Colonic mucosa (tissue), 4 donors: ENCODE results near the gene RER1. TPM values are rescaled to one million over a fixed set of nuclear protein-coding genes. Genes with fewer than 3 reads are reported as not detected.

ENCODE experiments used
- DNase-seq: peaks from one replicate; pipeline ENCODE4 v3.0.0-alpha.2; 2020
- H3K27ac ChIP-seq: fragments of 200-600 bp; one replicate; pipeline ENCODE4 v1.8.0; 2021
- H3K27me3 ChIP-seq: fragments of 200-600 bp; one replicate; pipeline ENCODE4 v1.8.0; 2021
- H3K36me3 ChIP-seq: fragments of 200-600 bp; one replicate; pipeline ENCODE4 v1.8.0; 2021
- H3K4me1 ChIP-seq: fragments of 200-600 bp; one replicate; pipeline ENCODE4 v1.8.0; 2021; ENCODE audit warnings: mild to moderate bottlenecking
- H3K4me3 ChIP-seq: fragments of 200-600 bp; one replicate; pipeline ENCODE4 v1.8.0; 2021
- H3K9ac ChIP-seq, 2 donors: one replicate each; pipeline ENCODE4 v1.7.0; 2013; ENCODE audit warnings: control low read depth in 2 of 2, low read depth in 2 of 2, low read length in 2 of 2
- H3K9me3 ChIP-seq: fragments of 200-600 bp; one replicate; pipeline ENCODE4 v1.8.0; 2021
- CTCF ChIP-seq: fragments of 200-600 bp; IDR thresholded peaks from one replicate; pipeline ENCODE4 v1.8.0; 2022; ENCODE audit warnings: antibody characterized with exemption, mild to moderate bottlenecking
- intact Hi-C: fragments of 100-400 bp; cut with DNase I; formaldehyde crosslinking; loops from one replicate; pipeline ENCODE4 v1.14.1; 2022
- total RNA-seq, 2 donors: library from RNA; stranded (reverse); fragmentation: NEBNext Ultra II Directional in 1 of 2; extraction: Animal tissue kit (Norgen Biotek cat#: 25700) in 1 of 2; gene quantifications; one replicate each; pipeline ENCODE4 v1.2.1, GENCODE V29; 2021
- donor health status: healthy.
- donor health status: DM: no; HTN: no; CAD: no.
- donor health status: DM: no; HTN: no; CAD: no.

Gene RER1
- total RNA-seq, 2 donors from 2014 or later, result 190 to 216 TPM

GRCh38 chr1:2388004-2388913, 3.4 kb upstream of the RER1 start:
- no peak for DNase-seq
- no peaks in the 10 kb centered on the region for H3K9me3 ChIP-seq
- H3K36me3 ChIP-seq, result no peaks in the 10 kb centered on the region
- no peak overlapping the region for H3K27ac ChIP-seq
- no peak overlapping the region for H3K4me3 ChIP-seq
- H3K9ac ChIP-seq, result no peak overlapping the region
- intact Hi-C loops, result no loop called here
- peaks cover 13% of the 10 kb centered on the region for H3K4me1 ChIP-seq
- H3K27me3 ChIP-seq, result no peaks in the 10 kb centered on the region
- TF ChIP-seq CTCF, result no peak

GRCh38 chr1:2389644-2390043, 2.0 kb upstream of the RER1 start:
- Histone ChIP-seq H3K9me3 (no peaks in the 10 kb centered on the region), H3K27ac (no peak overlapping the region), H3K36me3 (no peaks in the 10 kb centered on the region), H3K4me1 (peaks cover 23% of the 10 kb centered on the region), H3K27me3 (no peaks in the 10 kb centered on the region), H3K9ac (no peak overlapping the region), H3K4me3 (no peak overlapping the region)
- intact Hi-C loops, result no loop called here
- no peak for DNase-seq
- no peak for TF ChIP-seq CTCF

GRCh38 chr1:2391931-2392509, 379 bp downstream of the RER1 start:
- peaks cover 23% of the 10 kb centered on the region for H3K4me1 ChIP-seq
- peak; percentile 40 for DNase-seq
- peak overlapping the region; percentile 54 for H3K27ac ChIP-seq
- intact Hi-C loops, result no loop called here
- peaks cover under 1% of the 10 kb centered on the region for H3K36me3 ChIP-seq
- H3K9me3 ChIP-seq, result no peaks in the 10 kb centered on the region
- no peak for TF ChIP-seq CTCF
- peak overlapping the region; percentile 88 to 94 for H3K9ac ChIP-seq
- H3K27me3 ChIP-seq, result no peaks in the 10 kb centered on the region
- peak overlapping the region; percentile 72 for H3K4me3 ChIP-seq

- no peaks in the 10 kb centered on the region for H3K9me3 ChIP-seq
- TF ChIP-seq CTCF, result no peak
- H3K27me3 ChIP-seq, result no peaks in the 10 kb centered on the region
- intact Hi-C loops, result no loop called here
- H3K4me1 ChIP-seq, result peaks cover 23% of the 10 kb centered on the region
- peaks cover 8% of the 10 kb centered on the region for H3K36me3 ChIP-seq
- peak overlapping the region; percentile 72 for H3K4me3 ChIP-seq
- peak overlapping the region; percentile 88 to 94 for H3K9ac ChIP-seq
- no peak for DNase-seq
- peak overlapping the region; percentile 54 for H3K27ac ChIP-seq
Measured at GRCh38 chr1:2392686-2393085, 1.0 kb downstream of the RER1 start.

GRCh38 chr1:2393471-2393877, 1.8 kb downstream of the RER1 start:
- DNase-seq, result peak; percentile 60
- intact Hi-C loops, result no loop called here
- Histone ChIP-seq H3K4me1 (peaks cover 23% of the 10 kb centered on the region), H3K9me3 (no peaks in the 10 kb centered on the region), H3K27ac (no peak overlapping the region), H3K4me3 (no peak overlapping the region), H3K27me3 (no peaks in the 10 kb centered on the region), H3K9ac (peak overlapping the region; percentile 0 to 94), H3K36me3 (peaks cover 14% of the 10 kb centered on the region)
- TF ChIP-seq CTCF, result no peak
